ENCODE measurements around the gene IREB2.
A peak's percentile ranks its signal among the peaks of the same experiment; 100 is the strongest.

Gene IREB2

GRCh38 chr15:78420220-78420619 is 17.8 kb upstream of the IREB2 start:
- Histone ChIP-seq H3K27me3 (ENCODE audit: insufficient read depth, poor library complexity, severe bottlenecking) (no peaks in the 10 kb centered on the region), H3K27ac (replicated peaks) (peak overlapping the region; percentile 64), H3K4me3 (replicated peaks; ENCODE audit: insufficient read depth, low read length) (no peak overlapping the region)
- peak; percentile 96 for TF ChIP-seq SPI1 (IDR thresholded peaks at IDR 0.05; ENCODE audit: borderline replicate concordance, low read depth)
- TF ChIP-seq POLR2AphosphoS5 (IDR thresholded peaks at IDR 0.05; ENCODE audit: low read depth), result peak; percentile 62
- no peak for TF ChIP-seq GABPA (IDR thresholded peaks at IDR 0.05; ENCODE audit: low read depth)
- TF ChIP-seq REST (IDR thresholded peaks at IDR 0.05; ENCODE audit: insufficient replicate concordance, low read depth), result no peak
- DNase-seq (ENCODE audit: low read depth in 1 of 2, low spot score in 1 of 2), result peak in 1 of 2 experiments; percentile 88

GRCh38 chr15:78420766-78421165 is 17.2 kb upstream of the IREB2 start:
- TF ChIP-seq POLR2AphosphoS5 (IDR thresholded peaks at IDR 0.05; ENCODE audit: low read depth) (no peak), SPI1 (IDR thresholded peaks at IDR 0.05; ENCODE audit: borderline replicate concordance, low read depth) (no peak), REST (IDR thresholded peaks at IDR 0.05; ENCODE audit: insufficient replicate concordance, low read depth) (no peak), CTCF (IDR thresholded peaks at IDR 0.05; ENCODE audit: insufficient read depth, low read length) (no peak), GABPA (IDR thresholded peaks at IDR 0.05; ENCODE audit: low read depth) (no peak)
- Histone ChIP-seq H3K4me3 (replicated peaks; ENCODE audit: insufficient read depth, low read length) (no peak overlapping the region), H3K27ac (replicated peaks) (peak overlapping the region; percentile 64), H3K27me3 (ENCODE audit: insufficient read depth, poor library complexity, severe bottlenecking) (no peaks in the 10 kb centered on the region)
- no peak for DNase-seq (ENCODE audit: low read depth in 1 of 2, low spot score in 1 of 2)

- no peak for DNase-seq (ENCODE audit: low read depth in 1 of 2, low spot score in 1 of 2)
- no peak for TF ChIP-seq REST (IDR thresholded peaks at IDR 0.05; ENCODE audit: insufficient replicate concordance, low read depth)
- TF ChIP-seq SPI1 (IDR thresholded peaks at IDR 0.05; ENCODE audit: borderline replicate concordance, low read depth), result no peak
- no peak for TF ChIP-seq POLR2AphosphoS5 (IDR thresholded peaks at IDR 0.05; ENCODE audit: low read depth)
- no peak for TF ChIP-seq GABPA (IDR thresholded peaks at IDR 0.05; ENCODE audit: low read depth)
- TF ChIP-seq CTCF (IDR thresholded peaks at IDR 0.05; ENCODE audit: insufficient read depth, low read length), result no peak
- H3K4me3 ChIP-seq (replicated peaks; ENCODE audit: insufficient read depth, low read length), result no peak overlapping the region
- peak overlapping the region; percentile 64 for H3K27ac ChIP-seq (replicated peaks)
- H3K27me3 ChIP-seq (ENCODE audit: insufficient read depth, poor library complexity, severe bottlenecking), result no peaks in the 10 kb centered on the region
Observed at GRCh38 chr15:78421238-78421965, 16.6 kb upstream of the IREB2 start.
